Activated gamma-delta T cell (primary cell): ENCODE measurements around the gene GIGYF2.
"Not testable (repeated sequence)": the region's sequence is repeated elsewhere in the genome, so short reads cannot be mapped to it uniquely, and the experiment has no call there.

Experiments used
- DNase-seq: peaks from one replicate; lab custom pipeline; 2025; lab: John Stamatoyannopoulos, UW

The GIGYF2 gene

DNA sequence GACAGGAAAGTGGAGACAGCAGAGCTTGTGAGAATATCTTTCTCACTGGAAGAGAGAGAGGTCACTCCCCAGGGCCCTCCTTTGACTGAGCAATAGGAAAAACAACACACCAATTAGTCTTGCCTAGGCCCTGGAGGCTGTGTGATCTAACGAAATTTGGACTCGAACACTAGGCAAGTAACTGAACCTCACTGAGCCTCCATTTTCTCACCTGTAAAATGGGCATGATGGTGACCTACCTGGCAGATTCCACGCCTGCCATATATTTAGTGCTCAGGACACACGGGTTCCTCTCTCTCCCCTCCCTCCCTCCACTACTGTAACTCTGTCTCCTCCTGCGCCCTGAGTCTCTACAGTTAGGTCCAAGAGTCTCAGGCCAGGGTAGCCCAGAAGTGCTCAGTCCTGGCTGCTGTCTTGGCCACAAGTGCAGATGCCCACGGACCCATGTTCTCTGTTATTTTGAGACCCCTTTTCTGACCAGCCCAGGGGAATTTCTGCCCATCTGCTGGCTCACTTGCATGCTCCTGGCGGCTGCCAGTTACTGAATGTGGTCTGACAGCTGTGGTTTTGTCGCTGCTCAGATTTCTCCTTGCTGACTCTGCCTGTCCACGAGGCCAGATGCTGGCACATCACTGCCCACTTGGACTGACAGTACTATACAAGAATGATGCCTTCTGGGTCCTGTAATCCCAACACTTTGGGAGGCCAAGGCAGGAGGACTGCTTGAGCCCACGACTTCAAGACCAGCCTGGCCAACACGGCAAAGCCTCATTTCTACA, 9.6 kb upstream of the GIGYF2 start:
- no peak for DNase-seq

DNA sequence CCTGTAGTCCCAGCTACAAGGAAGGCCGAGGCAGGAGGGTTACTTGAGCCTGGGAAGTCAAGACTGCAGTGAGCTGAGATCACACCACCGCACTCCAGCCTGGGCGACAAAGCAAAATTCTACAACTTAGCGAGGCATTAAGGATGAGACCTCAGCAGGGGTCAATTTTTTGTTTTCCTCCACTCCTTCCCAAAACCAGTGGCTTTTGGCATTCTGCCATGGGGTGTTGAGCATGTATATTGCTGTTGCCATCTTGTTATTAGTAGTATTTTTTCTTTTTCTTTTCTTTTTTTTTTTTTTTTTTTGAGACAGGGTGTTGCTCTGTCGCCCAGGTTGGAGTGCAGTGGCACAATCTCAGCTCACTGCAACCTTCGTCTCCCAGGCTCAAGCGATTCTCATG, 8.9 kb upstream of the GIGYF2 start:
- no peak for DNase-seq

DNA sequence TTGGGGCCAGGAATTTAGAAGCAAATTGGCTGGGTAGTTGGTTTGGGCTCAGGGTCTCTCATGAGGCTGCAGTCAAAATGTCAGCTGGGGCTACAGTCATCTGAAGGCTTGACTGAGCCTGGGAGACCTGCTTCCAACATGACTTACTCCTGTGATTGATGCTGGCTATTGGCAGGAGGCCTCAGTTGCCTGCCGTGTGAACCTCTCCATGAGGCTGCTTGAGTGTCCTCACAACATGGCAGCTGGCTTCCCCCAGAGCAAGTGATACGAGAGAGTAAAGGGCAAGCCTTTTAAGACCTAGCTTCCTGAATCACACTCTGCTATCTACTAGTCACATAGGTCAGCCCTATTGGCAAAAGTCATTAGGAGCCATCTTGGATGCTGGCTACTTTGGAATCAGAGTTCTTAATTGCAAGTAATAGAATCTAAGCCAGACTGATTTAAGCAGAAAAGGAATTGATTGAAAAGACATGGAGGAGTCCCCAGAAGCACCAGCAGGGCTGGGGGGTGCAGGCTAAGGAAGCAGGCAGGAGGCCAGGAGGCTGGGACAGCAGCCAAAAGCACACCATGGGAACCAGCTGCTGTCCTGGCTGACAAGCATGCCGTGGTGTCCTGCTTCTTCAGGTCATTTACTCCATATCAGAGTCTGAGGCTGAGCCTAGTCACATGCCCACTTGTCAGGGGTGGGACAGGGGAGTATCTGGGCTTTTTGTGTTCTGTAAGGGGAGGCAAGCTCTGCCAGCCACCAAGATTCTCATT, 7.8 kb upstream of the GIGYF2 start:
- no peak for DNase-seq

DNA sequence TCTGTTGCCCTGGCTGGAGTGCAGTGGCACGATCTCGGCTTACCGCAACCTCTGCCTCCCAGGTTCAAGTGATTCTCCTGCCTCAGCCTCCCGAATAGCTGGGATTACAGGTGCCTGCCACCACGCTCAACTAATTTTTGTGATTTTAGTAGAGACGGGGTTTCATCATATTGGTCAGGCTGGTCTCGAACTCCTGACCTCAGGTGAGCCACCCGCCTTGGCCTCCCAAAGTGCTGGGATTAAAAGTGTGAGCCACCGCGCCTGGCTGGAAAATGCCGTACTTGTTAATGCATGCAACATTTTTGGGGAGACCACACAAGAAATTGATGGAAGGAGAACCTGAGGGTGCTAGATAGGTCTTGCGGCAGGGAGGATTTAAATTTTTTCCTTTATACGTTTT, 6.0 kb upstream of the GIGYF2 start:
- DNase-seq, result not testable (repeated sequence)

DNA sequence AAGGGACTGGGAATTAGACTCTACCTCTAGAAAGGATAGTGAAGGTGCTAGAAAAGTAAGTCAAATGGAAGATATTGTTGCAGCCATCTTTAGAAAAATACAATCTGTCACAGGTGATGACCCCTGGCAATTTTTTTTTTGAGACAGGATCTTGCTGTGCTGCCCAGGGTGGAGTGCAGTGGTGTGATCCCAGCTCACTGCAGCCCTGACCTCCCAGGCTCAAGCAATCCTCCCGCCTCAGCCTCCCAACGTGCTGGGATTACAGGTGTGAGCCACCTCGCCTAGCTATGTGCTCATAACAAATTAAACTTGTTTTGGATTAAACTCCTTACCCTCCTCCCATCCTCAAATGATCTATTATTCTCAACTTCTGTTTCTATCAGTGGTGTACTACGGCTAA, 3.8 kb upstream of the GIGYF2 start:
- DNase-seq, result no peak

DNA sequence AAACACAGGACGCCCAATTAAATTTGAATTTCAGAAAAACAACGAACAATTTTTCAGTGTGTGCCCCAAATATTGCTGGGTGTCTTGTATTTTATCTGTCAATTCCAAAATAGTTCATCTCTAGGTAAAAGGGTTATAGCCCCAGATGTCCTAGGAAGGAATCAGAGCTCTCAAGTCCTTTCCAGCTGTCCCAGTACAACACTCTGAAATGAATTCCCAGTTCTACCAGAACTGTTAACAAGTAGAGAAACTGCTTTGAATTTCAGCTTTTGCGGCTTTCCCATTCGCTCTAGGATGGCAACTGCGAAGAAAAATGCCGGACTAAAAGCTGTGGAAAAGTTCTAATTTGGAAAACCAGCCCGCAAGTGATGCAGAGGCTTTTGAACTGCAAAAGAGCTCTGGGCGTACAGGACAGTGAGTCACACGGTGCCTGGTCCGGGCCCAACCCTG, 497 bp upstream of the GIGYF2 start:
- no peak for DNase-seq

DNA sequence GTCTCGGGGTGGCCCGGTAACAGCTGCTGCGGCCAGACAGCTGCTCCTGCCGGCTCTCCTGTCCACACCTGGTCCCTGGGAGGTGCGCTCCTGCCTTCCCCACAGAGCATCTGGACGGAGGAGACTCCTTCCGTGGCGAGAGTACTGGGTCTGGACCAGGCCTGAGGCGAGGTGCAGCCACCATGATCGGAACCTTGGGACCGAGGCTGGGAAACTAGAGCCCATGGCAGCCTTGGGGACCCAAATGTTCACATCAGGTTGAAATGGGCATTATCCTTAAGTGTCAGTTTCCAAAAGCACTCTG, 628 bp downstream of the GIGYF2 start:
- no peak for DNase-seq

DNA sequence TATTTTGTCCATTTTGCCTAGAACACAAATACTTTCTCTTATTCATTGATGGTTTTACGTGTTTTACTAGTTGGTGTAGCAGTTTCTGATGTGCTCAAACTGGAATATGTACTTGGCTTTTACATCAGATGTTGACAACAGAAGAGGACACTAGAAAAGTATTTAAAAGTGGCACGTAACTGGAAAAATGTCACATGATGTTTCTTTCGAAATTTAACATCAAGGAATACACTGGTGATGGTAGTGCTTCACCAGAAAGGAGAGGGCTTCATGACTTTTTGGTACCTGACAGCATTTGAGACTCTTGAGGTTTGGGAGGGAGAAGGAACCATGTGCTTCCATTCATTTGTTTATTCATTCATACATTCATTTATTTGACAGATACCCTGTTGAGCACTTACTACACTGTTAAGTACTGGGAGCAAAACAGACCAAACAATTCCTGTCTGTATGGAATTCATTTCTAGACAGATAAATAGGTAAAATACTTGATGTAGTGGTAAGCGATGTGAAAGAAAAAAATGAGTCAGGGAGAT, 1.5 kb downstream of the GIGYF2 start:
- DNase-seq, result no peak

DNA sequence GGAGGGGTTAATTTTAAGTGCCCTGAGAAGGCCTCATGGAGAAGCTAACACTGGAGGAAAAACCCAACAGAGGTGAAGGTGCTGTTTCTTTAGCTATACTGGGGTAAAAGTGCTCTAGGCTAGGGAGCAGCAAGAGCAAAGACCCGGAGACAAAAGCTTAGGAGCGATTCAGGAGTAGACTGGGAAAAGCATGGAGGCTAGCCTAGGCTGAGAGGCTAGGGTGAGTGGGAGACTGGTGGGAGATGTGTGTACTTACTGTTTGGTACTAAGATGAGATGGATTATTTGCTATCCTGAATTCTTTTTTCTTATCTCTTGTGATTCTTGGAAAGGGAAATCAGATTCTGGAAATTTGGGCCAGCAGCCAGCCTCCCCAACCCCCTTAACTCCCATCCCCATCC, 2.0 kb downstream of the GIGYF2 start:
- DNase-seq, result no peak

DNA sequence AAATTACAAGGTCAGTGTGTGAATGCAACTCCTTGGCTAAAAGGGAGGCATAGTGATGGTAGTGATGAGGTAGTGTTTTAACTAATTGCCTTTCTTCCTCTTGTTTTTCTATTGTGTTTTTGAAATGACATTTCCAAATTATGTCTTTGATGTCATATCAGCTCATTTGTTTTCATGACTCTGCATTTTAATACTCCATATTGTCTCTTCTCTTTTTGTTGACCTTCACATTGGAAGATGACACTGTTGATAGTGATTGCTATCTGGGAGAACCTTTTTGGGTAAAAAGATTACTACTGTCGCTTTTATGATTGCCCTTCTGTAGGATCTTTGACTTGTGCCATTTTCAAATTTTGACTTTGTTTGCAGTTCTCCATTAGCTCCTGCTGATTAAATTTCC, 3.0 kb downstream of the GIGYF2 start:
- no peak for DNase-seq

DNA sequence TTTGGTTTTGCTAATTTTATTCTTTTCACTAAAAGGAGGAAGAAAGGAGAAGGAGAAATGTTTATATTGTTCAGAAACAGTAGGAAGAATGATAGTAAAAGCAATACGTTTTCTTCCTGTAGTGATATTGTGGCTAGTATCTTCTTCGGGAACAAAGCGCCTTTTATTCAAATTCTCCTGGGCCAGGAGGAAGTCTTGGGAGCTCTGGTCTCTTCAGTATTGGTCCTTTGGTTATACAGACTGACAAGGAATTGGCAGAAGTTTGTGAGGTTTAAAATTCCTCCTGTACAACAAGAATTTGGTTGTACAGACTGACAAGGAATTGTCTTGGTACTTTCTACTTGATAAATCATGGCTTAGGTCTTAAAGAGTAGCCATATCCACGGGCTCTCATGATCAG, 9.9 kb downstream of the GIGYF2 start:
- DNase-seq, result no peak

DNA sequence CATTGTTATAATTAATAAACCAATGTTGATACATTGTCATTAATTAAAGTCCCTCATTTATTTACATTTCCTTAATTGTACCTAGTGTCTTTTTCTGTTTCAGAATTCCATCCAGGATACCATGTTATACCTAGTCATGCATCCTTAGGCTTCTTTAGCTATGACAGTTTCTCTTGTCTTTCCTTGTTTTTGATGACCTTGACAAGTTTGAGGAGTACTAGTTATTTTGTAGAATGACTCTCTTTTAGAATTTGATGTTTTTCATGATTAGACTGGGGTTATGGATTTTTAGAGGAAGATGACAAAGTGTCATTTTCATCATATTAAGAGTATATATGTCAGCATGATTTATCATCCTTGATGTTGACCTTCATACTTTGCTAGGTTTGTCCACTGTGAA, 16.4 kb downstream of the GIGYF2 start:
- no peak for DNase-seq

DNA sequence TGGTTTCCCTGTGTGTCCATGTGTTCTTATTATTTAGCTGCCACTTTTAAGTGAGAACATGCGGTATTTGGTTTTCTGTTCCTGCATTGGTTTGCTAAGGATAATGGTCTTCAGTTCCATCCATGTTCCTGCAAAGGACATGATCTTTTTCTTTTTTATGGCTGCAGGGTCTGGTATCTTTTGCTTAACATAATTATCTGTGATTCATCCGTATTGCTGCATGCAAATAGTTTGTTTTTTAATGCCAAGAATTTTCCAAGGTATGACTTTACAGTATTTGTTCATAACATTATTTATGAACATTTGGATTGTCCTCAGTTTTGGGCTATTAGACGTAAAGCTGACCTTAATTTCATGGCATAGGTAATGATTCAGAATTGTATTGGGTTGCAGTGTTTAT, 17.8 kb downstream of the GIGYF2 start:
- no peak for DNase-seq

DNA sequence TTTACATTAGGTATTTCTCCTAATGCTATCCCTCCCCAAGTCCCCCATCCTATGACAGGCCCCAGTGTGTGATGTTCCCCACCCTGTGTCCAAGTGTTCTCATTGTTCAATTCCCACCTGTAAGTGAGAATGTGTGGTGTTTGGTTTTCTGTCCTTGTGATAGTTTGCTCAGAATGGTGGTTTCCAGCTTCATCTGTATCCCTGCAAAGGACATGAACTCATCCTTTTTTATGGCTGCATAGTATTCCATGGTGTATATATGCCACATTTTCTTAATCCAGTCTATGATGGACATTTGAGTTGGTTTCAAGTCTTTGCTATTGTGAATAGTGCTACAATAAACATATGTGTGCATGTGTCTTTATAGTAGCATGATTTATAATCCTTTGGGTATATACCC, 22.9 kb downstream of the GIGYF2 start:
- DNase-seq, result not testable (repeated sequence)

DNA sequence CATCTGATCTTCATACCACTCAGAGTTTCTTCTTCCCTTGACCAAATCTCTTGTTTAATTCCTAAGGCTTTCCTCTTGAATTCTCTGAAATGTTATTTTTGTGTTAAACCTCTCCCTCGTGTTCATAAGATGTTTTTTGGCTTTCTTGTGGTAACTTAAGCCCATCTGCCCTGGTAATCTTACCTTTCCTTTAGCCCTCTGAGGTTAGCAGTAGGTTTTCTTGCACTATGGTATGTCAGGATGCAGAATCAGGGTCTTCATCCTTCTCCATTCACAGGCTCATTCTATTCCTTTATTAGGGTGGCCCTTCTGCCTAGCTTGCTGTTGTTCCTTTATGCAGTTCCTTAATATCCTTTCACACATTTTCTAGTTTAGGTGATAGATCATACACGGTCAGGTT, 24.1 kb downstream of the GIGYF2 start:
- DNase-seq, result no peak

DNA sequence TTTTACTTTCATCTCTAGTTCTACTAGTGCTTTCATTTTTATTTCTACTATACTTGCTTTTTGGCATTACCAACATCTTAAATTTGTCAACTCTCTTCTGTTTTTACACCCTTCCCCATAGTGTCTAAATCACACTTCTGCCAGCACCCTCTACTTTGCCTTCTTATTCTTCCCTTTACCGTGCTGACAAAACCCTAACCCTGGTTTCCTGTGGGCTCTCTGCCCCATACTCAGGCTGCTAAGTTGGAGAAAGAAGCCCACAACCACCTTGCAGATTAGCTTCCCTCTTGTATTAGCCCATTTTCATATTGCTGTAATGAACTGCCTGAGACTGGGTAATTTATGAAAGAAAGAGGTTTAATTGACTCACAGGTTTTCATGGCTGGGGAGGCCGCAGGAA, 24.8 kb downstream of the GIGYF2 start:
- no peak for DNase-seq

DNA sequence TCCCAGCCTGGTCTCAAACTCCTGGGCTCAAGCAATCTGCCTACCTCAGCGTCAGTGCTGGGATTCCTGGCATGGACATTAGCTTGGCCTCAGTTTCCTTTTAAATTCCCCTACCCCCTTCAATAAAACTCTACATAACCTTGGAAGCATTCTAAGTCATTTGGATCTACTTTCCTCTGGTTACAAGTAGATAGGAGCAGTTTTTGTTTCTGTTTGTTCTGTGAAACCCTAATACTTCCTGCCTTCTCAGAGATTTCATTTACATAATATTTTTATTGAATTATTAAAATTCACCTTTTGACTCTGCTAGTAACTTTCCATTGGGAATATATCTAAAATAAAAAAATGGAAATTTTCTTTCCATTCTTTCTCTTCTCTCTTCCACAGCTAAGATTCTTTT, 25.9 kb downstream of the GIGYF2 start:
- no peak for DNase-seq

DNA sequence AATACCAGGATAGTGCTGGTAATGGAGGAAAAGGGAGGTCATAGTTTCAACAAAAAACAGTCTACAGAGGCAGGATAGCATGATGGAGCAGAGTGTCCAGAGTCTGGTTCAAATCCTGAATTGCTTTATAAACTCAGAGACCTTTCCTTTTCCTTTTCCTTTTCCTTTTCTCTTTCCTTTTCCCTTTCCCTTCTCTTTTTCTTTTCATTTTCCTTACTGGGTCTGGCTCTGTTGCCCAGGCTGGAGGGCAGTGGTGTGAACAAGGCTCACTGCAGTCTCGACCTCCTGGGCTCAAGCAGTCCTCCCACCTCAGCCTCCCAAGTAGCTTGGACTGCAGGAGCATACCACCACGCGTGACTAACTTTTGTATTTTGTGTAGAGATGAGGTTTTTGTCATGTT, 31.7 kb downstream of the GIGYF2 start:
- no peak for DNase-seq

DNA sequence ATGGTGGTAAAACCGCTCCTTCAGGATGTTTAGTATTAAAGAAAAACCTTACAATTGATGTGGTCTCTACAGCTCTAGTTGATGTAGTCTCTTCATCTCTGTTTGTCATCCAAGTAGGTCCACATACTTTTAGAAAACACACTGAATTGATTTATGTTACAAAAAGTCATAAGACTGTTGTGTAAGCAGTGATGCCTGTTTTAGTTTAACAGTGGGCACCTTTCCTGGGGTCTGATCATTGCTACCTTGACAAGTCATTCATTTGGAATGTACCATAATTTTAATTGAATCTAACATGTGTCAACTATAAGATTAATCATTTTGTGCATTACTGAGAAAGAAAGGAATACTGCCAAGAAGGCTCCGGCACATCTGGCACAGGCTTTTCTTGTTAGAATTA, 34.3 kb downstream of the GIGYF2 start:
- DNase-seq, result no peak

DNA sequence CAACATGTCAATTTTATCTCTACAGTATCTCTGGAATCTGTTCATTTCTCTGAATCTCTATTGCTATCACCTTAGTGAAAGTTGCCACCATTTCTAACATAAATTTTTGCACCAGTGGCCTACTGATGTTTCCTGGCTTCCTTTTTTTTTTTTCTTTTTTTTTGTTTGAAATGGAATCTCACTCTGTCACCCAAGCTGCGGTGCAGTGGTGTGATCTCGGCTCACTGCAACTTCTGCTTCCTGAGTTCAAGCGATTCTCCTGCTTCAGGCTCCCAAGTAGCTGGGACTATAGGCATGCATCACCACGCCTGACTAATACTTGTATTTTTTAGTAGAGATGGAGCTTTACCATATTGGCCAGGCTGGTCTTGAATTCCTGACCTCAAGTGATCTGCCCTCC, 44.2 kb downstream of the GIGYF2 start:
- DNase-seq, result no peak

DNA sequence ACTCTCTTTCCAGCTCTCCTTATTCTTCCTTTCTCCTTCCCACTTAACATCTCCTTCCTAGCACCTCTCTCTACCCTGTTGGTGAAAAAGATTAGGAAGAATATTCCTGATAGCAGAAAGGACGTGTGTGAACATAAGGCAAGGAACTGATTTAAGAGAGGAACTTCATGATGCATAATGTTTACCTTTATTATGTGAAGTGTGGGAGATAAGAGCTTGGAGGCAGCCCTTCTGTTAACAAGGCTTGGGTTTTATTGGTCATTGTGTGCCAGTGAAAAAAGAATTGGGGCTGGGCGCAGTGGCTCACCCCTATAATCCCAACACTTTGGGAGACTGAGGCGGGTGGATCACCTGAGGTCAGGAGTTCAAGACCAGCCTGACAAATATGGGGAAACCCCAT, 44.8 kb downstream of the GIGYF2 start:
- DNase-seq, result no peak

DNA sequence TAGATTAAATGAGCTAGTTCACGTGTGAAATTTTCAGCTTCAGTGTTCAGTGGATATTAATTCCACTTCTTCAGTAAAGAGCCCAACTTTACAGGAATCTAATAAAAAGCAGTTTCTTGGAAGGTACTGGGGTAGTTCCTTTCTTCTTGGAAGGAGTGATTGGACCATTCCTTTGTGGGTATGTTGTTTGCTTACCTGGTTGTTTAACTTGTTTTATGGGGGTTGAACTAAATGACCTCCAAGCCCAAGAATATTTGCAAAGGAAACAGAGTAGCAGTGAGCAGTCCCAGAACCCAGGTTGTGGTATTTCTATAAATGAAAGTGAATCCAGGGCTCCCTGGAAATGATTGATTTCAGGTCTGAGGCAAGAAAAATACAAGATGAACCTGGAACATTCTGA, 47.8 kb downstream of the GIGYF2 start:
- no peak for DNase-seq

DNA sequence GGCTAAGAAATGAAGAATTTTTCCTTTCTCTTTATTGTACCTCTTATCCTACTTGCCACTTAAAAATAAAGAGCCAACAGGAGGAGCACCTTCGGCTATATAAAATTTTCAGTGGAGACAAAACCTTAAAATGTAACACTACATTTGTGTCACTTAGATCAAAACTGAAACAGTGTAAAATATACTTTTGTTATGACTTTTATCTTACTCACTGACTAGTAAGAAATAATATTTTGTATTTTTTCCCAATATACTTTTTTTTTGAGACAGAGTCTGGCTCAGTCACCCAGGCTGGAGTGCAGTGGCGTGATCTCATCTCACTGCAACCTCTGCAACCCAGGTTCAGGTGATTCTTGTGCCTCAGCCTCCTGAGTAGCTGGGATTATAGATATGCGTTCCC, 50.9 kb downstream of the GIGYF2 start:
- no peak for DNase-seq

DNA sequence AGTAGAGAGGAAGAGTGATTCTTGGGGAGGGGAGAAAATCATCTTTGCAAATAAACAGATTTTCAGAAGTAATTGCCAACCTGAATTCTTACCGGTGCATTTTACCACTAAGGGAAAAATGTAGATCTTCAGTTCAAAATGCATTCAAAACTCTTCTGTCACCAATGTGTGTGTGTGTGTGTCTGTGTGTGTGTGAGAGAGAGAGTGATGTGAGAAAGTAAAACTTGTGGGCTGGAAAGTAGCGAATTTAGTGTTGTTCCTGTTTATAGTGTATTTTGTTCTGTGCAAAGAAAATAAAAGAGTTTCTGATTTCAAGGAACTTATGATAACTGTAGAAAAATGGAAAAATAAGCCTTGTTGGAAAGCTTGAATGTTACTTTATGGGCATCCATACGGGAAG, 52.2 kb downstream of the GIGYF2 start:
- no peak for DNase-seq
